Right renal cortex interstitium (tissue), 3 donors: ENCODE measurements around the gene GTF3C5. TPM values are rescaled to one million over a fixed set of nuclear protein-coding genes. Genes with fewer than 3 reads are reported as not detected.
A peak's percentile ranks its signal among the peaks of the same experiment; 100 is the strongest.
"Not testable (repeated sequence)": the region's sequence is repeated elsewhere in the genome, so short reads cannot be mapped to it uniquely, and the experiment has no call there.

Experiments used
- DNase-seq, 3 donors: peaks; one replicate each; pipeline ENCODE4 v3.0.0-alpha.2; 2013; ENCODE audit warnings: low read depth in 3 of 3, low spot score in 2 of 3
- polyA plus RNA-seq, 3 donors: library from polyadenylated mRNA; unstranded; fragments of 120-200 nt; gene quantifications; one replicate each; pipeline ENCODE4 v1.2.1, GENCODE V29; 2013; ENCODE audit not compliant: insufficient read length in 3 of 3

The GTF3C5 gene, protein sequence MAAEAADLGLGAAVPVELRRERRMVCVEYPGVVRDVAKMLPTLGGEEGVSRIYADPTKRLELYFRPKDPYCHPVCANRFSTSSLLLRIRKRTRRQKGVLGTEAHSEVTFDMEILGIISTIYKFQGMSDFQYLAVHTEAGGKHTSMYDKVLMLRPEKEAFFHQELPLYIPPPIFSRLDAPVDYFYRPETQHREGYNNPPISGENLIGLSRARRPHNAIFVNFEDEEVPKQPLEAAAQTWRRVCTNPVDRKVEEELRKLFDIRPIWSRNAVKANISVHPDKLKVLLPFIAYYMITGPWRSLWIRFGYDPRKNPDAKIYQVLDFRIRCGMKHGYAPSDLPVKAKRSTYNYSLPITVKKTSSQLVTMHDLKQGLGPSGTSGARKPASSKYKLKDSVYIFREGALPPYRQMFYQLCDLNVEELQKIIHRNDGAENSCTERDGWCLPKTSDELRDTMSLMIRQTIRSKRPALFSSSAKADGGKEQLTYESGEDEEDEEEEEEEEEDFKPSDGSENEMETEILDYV
- polyA plus RNA-seq = 10 to 100 TPM; 62.3 to 64.2 (median 64.1) TPM

DNA sequence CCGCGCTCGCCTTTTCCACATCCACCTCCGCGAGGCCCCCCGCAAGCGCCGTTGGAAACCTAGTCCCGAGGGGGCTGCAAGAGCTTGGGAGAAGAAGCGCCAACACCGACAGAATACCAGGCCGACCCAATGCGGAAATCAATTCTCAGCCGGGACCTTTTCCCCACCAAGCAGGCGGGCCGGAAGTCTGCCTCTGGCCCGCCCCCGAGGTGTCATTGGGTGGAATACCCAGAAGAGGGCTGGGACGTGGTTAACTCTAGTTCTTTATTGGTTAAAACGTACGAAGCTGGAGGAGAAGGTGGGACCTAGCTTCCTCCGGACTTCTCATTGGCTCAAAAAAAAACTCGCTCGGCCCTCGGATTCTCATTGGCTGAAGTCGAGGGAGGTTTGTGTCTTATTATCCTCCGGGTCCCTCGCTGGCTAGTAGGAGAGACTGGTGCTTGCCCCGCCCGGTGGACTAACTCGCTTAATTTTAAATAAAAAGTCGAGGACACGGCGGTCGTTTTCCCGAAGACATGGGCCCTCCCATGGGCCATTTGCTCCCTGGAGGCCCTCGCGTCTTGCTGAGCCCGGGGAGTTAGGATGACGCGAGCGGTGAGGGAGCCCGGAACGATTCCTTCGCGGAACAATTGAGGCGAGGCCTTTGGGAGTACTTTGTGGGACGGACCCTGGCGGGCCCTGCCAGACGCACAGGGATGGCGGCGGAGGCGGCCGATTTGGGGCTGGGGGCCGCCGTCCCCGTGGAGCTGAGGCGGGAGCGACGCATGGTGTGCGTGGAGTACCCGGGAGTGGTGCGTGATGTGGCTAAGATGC is at the start of gene GTF3C5:
Gene GTF3C5 (plus strand): TSS at position 681 of the 813 bp plus-strand sequence. CDS start 15 bp downstream, at position 696.
- peak; percentile 97 to 99 (median 98) for DNase-seq

DNA sequence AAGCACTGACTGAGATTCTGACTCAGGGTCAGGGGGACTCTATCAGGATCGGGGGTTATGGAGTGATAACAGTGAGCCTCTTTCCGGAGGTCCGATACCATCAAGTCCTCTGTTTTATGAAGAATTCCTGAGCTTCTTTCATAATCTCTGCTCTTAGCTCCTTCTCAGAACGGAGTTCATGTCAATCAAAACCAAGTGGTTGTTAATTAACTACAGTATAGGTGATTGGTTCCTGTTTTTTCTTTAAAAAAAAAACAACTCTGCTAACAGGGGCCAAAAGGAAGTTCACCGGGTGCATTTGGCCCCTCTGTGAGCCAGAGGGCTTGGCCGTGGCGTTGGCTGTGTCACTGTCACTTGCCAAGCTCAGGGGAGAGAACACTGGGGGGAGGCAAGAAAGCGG is 48.3 kb upstream of the GTF3C5 start:
- DNase-seq = no peak

DNA sequence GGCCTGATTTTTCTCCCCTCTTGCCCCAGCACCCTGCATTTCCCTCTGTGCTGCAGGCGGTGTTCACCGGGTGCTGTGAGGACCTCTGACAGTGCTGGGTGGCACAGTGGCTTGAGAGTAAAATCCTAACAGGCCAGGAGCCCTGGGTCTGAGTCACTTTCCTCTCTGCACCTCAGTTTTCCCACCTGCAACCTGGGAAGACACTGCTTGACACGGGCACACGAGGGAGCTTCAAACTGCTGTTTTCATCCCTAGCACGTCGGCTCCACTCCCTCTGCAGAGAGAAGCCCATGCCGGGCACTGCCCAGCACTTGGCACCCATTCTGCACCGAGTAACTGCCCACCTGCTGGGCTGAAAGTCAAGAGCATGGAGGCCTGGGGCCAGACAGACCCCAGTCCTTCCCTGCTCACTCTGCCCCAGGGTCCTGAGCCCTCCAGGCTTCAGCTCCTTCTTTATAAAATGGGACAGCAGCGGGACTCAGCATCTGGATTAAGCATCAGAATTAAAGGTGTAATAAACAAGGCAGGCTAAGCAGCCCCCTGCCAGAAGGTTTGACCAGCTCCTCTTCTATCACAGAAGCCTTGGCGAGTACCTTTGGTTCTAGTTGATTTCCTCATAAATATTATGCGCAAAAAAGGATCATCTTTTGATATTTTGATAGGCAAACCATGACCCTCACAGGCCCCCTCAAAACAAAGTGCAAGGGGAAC is 47.2 kb upstream of the GTF3C5 start:
- no peak for DNase-seq

DNA sequence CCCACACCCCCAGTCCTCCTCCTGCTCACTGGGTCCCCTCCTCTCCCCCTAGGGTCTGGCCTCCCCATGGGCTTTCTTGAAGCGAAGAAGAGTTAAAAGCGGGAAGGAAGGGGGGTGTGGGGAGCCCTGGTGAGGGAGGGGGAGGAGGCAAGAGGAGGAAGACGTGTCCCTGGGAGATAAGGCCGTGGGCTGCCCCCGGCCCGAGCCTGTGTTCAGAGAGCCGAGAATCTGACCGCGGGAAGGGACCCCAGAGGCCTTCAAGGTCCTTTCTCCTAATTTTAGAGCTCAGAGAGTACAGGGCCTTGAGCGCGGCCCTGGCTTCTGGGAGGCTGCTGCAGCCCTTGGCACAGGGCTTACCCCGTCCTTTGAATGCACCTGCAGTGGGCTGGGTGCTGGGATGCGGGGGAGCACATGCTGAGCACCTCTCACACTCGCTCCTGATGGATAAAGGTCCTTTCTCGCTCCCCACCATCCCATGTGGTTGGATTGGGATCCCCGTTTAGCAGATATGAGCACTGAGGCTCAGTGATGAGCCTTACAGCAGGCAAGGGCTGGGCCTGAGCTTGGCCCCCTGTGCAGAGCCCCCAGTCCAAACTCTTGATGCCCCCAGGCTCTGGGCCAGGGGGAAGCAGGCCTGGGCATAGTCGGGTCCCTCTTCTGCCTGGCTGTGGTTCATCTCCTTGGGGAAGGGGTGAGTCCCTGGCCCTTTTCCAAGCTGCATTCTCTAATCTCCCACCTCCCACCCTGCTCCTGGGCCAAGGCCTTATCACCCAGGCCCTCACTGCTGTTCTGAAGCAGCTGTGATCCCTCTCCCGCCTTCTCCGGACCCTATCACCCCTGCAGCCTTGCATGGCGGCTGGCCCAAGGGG is 46.4 kb upstream of the GTF3C5 start:
- no peak for DNase-seq

DNA sequence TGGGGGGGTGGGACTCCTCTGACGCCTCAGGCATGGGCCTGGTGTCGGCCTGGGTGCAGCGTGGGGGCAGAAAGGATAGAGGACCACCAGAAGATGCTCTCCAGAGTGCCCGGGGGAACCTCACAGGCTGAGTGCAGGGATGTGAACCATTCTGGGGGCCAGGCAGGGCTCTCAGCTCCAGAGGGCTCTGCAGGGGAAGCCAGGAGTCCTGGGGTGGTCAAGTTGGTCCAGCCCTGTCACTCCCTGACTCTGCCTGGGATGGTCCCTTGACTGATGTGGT is 45.8 kb upstream of the GTF3C5 start:
- no peak for DNase-seq

DNA sequence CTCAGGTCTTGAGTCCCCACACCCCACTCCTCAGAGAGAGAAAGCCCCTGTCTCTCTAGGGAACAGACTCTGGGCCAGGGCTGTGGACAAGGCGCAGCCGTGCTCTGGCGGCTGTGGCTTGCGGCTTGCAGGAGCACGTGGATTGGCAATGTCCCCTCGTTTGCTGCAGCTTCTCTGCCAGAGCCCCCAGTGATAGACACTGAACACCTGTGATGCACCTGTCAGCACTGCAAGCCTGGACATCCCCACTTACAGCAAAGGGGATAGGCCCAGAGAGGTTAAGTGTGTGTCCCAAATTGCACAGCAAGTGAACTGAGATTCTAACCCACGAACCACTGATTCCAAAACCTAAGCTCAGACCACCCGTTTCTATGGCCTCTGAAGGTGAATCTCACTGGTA is 45.3 kb upstream of the GTF3C5 start:
- DNase-seq = no peak

DNA sequence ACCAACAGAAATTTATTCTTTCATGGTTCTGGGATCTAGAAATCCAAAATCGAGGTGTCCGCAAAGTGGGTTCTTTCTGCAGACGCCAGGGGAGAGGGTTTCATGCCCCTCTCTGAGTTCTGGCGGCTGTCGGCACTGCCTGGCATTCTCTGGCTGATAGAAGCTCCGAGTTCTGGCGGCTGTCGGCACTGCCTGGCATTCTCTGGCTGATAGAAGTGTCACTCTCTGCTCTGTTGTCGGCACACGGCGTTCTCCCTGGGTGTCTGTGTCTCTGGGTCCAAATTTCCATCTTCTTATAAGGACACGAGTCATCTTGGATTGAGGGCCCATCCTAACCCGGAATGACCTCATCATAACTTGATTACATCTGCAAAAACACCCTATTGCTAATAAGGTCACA is 44.7 kb upstream of the GTF3C5 start:
- no peak for DNase-seq

DNA sequence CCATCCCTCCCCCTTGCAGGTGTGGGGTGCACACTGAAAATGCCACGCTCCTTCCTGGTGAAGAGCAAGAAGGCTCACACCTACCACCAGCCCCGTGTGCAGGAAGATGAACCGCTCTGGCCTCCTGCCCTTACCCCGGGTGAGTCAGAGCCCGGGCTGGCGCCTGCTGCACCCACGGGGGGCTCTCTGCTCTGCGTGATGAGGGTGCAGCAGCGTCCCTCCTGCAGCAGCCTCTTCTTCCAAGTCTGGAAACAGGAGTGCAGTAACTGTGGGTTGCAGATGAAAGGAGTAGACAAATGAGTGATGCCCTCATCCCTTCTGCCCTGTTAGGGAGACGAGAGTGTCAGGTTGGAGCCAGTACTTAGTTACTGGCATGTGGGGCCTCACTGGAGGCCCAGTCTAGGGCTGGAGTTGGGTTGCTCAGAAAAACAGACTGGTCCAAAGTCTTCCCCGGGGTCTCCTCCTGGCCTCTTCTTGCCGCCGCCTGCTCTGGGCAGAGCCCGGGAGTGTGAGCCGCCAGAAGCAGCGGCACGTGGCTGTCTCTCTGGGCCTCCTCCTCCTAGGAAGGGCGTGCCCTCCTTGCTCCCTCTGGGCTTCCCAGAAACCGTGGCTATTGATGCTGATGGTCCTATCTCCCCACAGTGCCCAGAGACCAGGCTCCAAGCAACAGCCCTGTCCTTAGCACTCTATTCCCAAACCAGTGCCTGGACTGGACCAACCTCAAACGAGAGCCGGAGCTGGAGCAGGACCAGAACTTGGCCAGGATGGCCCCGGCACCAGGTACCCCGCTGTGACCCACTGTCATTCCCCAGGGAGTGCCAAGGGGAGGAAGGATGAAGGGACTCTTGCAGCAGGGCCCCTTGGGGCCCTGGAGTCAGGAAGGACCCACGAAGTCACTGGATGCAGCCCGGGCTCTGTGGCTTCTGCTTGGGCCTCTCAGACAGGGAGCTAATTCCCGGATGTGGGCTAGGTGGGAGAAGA is 43.9 kb upstream of the GTF3C5 start:
- DNase-seq = no peak

DNA sequence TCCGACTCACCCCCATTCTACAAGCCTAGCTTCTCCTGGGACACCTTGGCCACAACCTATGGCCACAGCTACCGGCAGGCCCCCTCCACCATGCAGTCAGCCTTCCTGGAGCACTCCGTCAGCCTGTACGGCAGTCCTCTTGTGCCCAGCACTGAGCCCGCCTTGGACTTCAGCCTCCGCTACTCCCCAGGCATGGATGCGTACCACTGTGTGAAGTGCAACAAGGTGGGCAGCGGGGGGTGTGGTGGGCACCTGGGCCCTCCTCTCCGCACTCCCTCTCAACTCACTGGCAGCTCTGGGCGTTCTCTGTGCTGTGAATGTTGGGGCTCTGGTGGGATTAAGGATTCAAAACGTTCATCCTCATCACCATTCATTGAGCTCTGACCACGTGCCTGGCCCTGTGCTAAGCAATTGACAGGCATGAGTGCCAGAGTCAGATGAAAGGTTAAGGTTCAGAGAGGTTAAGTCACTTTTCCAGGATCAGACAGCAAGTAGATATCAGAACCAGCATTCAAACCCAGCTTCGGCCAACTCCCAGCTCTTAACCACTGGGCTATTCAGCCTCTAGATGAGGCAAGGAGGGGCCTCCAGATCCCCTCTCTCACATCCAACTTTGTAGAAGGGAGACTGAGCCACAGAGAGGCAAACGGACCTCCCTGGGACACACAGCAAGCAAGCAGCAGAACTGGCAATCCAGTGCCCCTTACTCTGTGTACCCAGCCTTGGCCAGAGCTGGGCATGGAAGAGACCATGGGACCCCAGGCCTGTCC is 42.4 kb upstream of the GTF3C5 start:
- no peak for DNase-seq

DNA sequence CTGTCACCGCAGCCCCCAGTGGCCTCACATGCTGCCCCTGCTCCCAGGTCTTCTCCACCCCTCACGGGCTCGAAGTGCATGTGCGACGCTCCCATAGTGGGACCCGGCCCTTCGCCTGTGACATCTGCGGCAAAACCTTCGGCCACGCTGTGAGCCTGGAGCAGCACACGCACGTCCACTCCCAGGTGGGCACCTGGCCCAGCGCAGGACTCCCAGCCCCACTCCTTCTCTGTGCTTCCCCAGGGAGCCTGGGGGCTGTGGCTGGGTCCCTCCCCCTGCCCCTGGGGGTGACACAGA is 41.8 kb upstream of the GTF3C5 start:
- DNase-seq = no peak

DNA sequence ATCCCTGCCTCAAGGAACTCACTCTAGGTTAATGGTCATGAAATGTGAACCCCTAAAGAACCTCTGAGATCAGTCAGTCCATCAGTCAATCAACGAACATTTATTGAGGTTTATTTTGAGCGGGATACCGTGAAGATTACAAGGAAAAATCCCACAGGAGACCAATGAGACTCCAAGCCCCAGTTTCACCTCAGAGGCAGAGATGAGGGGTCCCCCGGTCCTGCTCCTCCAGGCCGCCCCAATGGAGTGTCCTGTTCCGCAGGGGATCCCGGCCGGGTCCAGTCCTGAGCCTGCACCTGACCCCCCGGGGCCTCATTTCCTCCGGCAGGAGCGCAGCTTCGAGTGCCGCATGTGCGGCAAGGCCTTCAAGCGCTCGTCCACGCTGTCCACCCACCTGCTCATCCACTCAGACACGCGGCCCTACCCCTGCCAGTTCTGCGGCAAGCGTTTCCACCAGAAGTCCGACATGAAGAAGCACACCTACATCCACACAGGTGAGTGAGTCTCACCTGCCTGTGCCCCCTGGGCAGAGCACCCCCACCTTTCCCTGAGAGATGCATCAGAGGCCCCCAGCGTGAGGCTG is 41.3 kb upstream of the GTF3C5 start:
- DNase-seq = no peak

DNA sequence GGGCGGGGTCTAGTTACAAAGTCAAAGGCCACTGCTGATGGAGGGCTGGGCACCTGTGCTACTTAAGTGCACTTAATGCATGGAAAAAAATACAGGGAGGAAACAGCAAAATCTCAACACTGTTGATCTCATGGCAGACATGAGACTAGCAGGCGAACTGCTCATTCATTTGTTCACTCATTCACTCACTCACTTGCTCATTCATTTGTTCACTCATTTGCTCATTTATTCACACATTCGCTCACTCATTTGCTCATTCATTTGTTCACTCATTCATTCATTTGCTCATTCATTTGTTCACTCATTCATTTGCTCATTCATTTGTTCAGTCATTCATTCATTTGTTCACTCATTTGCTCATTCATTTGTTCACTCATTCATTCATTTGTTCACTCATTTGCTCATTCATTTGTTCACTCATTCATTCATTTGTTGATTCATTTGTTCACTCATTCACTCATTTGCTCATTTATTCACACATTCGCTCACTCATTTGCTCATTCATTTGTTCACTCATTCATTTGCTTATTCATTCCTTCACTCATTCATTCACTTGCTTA is 40.7 kb upstream of the GTF3C5 start:
- not testable (repeated sequence) for DNase-seq

DNA sequence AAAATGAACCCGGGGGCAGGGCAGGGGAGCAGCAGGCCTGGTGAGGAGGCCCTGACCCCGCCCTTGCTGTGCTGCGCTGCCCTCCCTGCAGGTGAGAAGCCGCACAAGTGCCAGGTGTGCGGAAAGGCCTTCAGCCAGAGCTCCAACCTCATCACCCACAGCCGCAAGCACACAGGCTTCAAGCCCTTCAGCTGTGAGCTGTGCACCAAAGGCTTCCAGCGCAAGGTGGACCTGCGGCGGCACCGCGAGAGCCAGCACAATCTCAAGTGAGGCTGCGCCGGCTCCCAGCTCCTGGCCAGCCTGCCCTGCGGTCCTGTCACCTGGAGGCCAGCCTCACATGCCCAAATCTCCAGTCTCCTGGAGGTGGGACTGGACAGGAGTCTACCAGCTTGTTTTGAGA is 40.0 kb upstream of the GTF3C5 start:
- DNase-seq = no peak

DNA sequence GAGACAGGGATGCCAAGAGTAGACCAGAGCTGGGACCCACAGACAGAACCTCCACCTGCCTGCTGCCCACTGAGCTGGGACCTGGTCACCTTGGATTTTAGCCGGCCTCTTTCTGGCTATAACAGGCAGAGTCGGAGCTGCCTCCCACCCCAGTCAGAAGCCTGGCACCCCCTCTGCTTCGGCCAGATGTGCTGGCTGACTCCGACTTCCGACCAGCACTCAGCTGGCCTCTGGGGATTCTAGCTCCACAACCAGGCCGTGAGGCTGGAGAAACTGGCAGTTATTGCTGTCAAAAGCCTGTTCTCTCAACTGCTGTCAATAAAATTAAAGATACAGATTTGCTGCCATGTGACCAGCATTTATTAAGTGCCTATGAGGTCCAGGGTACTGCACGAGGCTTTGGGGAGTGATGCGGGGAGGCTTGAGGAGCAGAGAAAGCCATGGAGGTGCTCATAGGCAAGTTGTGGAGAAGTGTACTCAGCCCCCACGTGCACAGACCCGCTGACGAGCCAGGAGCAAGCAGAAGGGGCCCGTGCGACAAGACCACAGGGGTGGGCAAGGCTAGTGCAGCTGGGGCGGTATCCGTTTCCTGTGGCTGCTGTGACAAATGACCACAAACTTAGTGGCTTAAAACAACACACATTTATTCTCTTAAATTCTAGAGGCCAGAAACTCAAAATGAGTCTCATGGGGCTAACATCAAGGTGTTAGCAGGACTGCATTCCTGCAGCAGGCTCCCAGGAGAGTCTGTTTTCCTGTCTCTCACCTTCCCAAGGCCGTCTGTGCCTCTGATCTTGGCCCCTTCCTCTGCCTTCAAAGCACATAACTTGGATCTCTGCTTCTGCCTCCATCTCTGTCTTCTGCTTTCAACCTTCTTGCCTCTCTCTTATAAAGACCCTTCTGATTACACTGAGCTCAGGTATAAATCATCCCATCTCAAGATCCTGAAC is 39.2 kb upstream of the GTF3C5 start:
- DNase-seq = no peak

DNA sequence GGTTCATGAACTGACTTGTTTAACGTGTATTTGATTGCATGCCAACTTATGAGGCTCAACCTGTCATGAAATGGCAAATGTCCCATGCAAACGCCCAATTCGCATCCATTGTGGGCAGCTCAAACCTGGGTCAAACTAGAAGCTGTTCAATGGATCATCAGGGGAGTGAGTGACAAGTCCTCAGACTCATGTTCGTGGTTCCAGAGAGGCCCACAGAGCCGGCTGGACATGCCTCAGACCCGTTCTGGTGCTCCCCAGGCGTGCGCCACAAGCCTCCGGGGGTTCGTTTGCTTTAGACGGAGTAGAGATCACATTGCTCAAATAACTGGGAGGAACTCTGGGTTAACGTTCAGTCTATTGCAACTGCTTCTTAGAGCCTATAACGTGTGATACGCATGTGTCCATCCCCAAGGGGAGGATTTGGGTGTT is 37.3 kb upstream of the GTF3C5 start:
- no peak for DNase-seq

DNA sequence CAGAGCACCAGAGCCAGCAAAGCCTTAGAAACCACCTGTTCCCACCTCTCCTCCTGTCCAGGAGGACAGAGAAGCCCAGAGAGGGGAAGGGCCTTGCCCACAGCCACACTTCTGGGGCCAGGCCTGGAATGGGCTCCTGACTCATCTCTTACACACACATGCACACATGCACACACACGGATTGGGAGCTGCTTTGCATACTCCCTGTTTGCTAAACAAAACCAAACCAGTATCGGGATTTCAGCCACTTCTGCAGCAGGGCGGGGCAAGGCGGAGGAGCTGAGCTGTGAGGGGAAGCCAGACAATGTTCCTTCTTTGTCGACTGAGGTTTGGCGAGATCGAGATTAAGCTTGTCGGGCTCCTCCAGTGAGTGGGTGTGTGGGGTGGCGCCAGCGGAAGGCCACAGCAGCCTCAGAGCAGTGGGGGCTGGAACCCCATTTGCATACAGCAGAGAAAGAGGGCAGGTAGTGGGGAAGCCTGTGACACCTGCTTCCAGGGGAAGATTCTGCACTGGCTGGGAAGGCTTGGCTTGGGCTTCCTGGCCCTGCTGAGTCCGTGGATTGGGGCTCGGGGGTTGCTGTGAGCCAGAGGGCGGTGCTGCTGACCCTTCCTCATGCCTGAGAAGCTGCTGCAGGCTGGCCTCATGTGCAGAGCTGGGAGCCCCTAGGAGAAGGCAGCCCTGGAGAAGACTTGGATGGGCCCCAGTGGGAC is 36.2 kb upstream of the GTF3C5 start:
- DNase-seq = no peak
